H9 (cell line): Measurements from ENCODE around the gene SLC15A5. TPM values are rescaled to one million over a fixed set of nuclear protein-coding genes. Genes with fewer than 3 reads are reported as not detected.

Source experiments
- DNase-seq: peaks from one replicate; pipeline ENCODE4 v3.0.0-alpha.2; 2017
- H2AFZ ChIP-seq: one replicate; pipeline ENCODE4 v1.6.1; 2013; ENCODE audit warnings: mild to moderate bottlenecking, low read length, control low read depth, moderate library complexity
- H2AK5ac ChIP-seq: 2 replicates; pipeline ENCODE4 v1.6.1; 2013; ENCODE audit warnings: low read length, control low read depth, mixed read lengths; ENCODE audit not compliant: insufficient read length
- H2BK120ac ChIP-seq: one replicate; pipeline ENCODE4 v1.6.1; 2013; ENCODE audit warnings: low read depth, mild to moderate bottlenecking, low read length, control low read depth, inconsistent platforms; ENCODE audit not compliant: poor library complexity, severe bottlenecking
- H2BK12ac ChIP-seq: 2 replicates; pipeline ENCODE4 v1.6.1; 2013; ENCODE audit warnings: low read length, control low read depth, mixed read lengths, low read depth; ENCODE audit not compliant: insufficient read length
- H2BK15ac ChIP-seq: 2 replicates; pipeline ENCODE4 v1.6.1; 2013; ENCODE audit warnings: low read depth, low read length, control low read depth
- H2BK20ac ChIP-seq: one replicate; pipeline ENCODE4 v1.6.1; 2013; ENCODE audit warnings: low read depth, mild to moderate bottlenecking, low read length, control low read depth, inconsistent platforms; ENCODE audit not compliant: poor library complexity, severe bottlenecking
- H2BK5ac ChIP-seq: 2 replicates; pipeline ENCODE4 v1.6.1; 2013; ENCODE audit warnings: low read length, control low read depth, mixed read lengths; ENCODE audit not compliant: insufficient read length
- H3K14ac ChIP-seq: 2 replicates; pipeline ENCODE4 v1.6.1; 2013; ENCODE audit warnings: low read length, control low read depth; ENCODE audit not compliant: insufficient read depth
- H3K18ac ChIP-seq: 2 replicates; pipeline ENCODE4 v1.6.1; 2013; ENCODE audit warnings: low read depth, mild to moderate bottlenecking, mixed read lengths, low read length, control low read depth; ENCODE audit not compliant: insufficient read length
- H3K23ac ChIP-seq: 2 replicates; pipeline ENCODE4 v1.6.1; 2013; ENCODE audit warnings: low read length, control low read depth, mixed read lengths, low read depth; ENCODE audit not compliant: insufficient read length
- H3K23me2 ChIP-seq: 2 replicates; pipeline ENCODE4 v1.6.1; 2013; ENCODE audit warnings: low read depth, mild to moderate bottlenecking, mixed read lengths, low read length, control low read depth; ENCODE audit not compliant: insufficient read length, poor library complexity, severe bottlenecking
- H3K27ac ChIP-seq: 2 replicates; pipeline ENCODE4 v1.5.1; 2013; ENCODE audit warnings: low read length, control low read depth, mixed read lengths, low read depth; ENCODE audit not compliant: insufficient read length
- H3K27me3 ChIP-seq: 2 replicates; pipeline ENCODE4 v1.6.1; 2013; ENCODE audit warnings: low read length, control low read depth, inconsistent platforms; ENCODE audit not compliant: insufficient read depth
- H3K4ac ChIP-seq: 2 replicates; pipeline ENCODE4 v1.6.1; 2013; ENCODE audit warnings: low read depth, mild to moderate bottlenecking, control low read depth, inconsistent platforms, low read length, moderate library complexity
- H3K4me1 ChIP-seq: 2 replicates; pipeline ENCODE4 v1.6.1; 2013; ENCODE audit warnings: low read length, control low read depth, inconsistent platforms; ENCODE audit not compliant: insufficient read depth
- H3K4me2 ChIP-seq: 2 replicates; pipeline ENCODE4 v1.6.1; 2013; ENCODE audit warnings: low read length, control low read depth, mixed read lengths; ENCODE audit not compliant: insufficient read length, insufficient read depth
- H3K56ac ChIP-seq: 2 replicates; pipeline ENCODE4 v1.6.1; 2013; ENCODE audit warnings: low read depth, mild to moderate bottlenecking, mixed read lengths, low read length, control low read depth; ENCODE audit not compliant: insufficient read length
- H3K79me1 ChIP-seq: 2 replicates; pipeline ENCODE4 v1.6.1; 2013; ENCODE audit warnings: low read depth, mild to moderate bottlenecking, moderate library complexity, low read length, control low read depth, inconsistent platforms; ENCODE audit not compliant: insufficient read depth, poor library complexity, severe bottlenecking
- H3K79me2 ChIP-seq: 2 replicates; pipeline ENCODE4 v1.6.1; 2013; ENCODE audit warnings: low read length, control low read depth, inconsistent platforms; ENCODE audit not compliant: insufficient read depth
- H3K9ac ChIP-seq: 2 replicates; pipeline ENCODE4 v1.6.1; 2013; ENCODE audit warnings: low read length, control low read depth, mixed read lengths; ENCODE audit not compliant: insufficient read length; ENCODE audit errors: extremely low read depth
- H3K9me3 ChIP-seq: one replicate; pipeline ENCODE4 v1.6.1; 2013; ENCODE audit warnings: low read depth, low read length, inconsistent platforms; ENCODE audit not compliant: control insufficient read depth
- H3T11ph ChIP-seq: one replicate; pipeline ENCODE4 v1.6.1; 2013; ENCODE audit warnings: mild to moderate bottlenecking, low read length, control low read depth, inconsistent platforms
- H4K20me1 ChIP-seq: one replicate; pipeline ENCODE4 v1.6.1; 2013; ENCODE audit not compliant: control insufficient read depth, insufficient read length, insufficient read depth
- H4K5ac ChIP-seq: 2 replicates; pipeline ENCODE4 v1.6.1; 2013; ENCODE audit warnings: low read depth, mild to moderate bottlenecking, mixed read lengths, low read length, control low read depth; ENCODE audit not compliant: insufficient read length
- H4K8ac ChIP-seq: replicated peaks from 2 replicates; pipeline ENCODE4 v1.6.1; 2013; ENCODE audit warnings: low read length, control low read depth, mixed read lengths, low read depth; ENCODE audit not compliant: insufficient read length
- H4K91ac ChIP-seq: 2 replicates; pipeline ENCODE4 v1.6.1; 2013; ENCODE audit warnings: low read depth, mild to moderate bottlenecking, moderate library complexity, mixed read lengths, low read length, control low read depth; ENCODE audit not compliant: insufficient read length
- H3K27ac Mint-ChIP-seq, 3 experiments: 2 replicates in 2 of 3; 3 replicates in 1 of 3; pipeline ENCODE4 v1.8.0; 2020 to 2021; ENCODE audit warnings: mixed read lengths in 3 of 3, mild to moderate bottlenecking in 1 of 3, moderate library complexity in 1 of 3
- H3K27me3 Mint-ChIP-seq: 2 replicates; pipeline ENCODE4 v1.8.0; 2021; ENCODE audit warnings: low read depth, mild to moderate bottlenecking, moderate library complexity, mixed read lengths
- H3K36me3 Mint-ChIP-seq, 3 experiments: 2 replicates in 2 of 3; 3 replicates in 1 of 3; pipeline ENCODE4 v1.8.0; 2020 to 2021; ENCODE audit warnings: low read depth in 3 of 3, mixed read lengths in 3 of 3; ENCODE audit not compliant: insufficient read depth in 1 of 3
- H3K4me1 Mint-ChIP-seq, 2 experiments: 2 replicates each; pipeline ENCODE4 v1.8.0; 2020; ENCODE audit warnings: mixed read lengths in 2 of 2
- H3K4me3 Mint-ChIP-seq, 2 experiments: 2 replicates in 1 of 2; 3 replicates in 1 of 2; pipeline ENCODE4 v1.8.0; 2020 to 2021; ENCODE audit warnings: mild to moderate bottlenecking in 2 of 2, mixed read lengths in 2 of 2, moderate library complexity in 1 of 2
- H3K9me3 Mint-ChIP-seq, 2 experiments: 2 replicates in 1 of 2; 3 replicates in 1 of 2; pipeline ENCODE4 v1.8.0; 2020; ENCODE audit warnings: mild to moderate bottlenecking in 2 of 2, mixed read lengths in 2 of 2, moderate library complexity in 1 of 2
- CTCF ChIP-seq: fragments of 200-600 bp; sonication (generic); conservative IDR thresholded peaks from 3 replicates; pipeline ENCODE4 v1.8.0; 2021; ENCODE audit warnings: antibody characterized with exemption, mild to moderate bottlenecking
- WGBS: extraction: QIAGEN DNeasy Blood & Tissue Kit; methylation state at CpG from one replicate; pipeline ENCODE4 v1.1.7; 2013; ENCODE audit warnings: missing lambda C conversion rate, low lambda C conversion rate, mixed read lengths; ENCODE audit not compliant: insufficient read length; ENCODE audit errors: extremely low coverage; 5-methylcytosine and 5-hydroxymethylcytosine counted together
- total RNA-seq: library from RNA; stranded (reverse); gene quantifications from 2 replicates; pipeline ENCODE4 v1.2.1, GENCODE V29; 2021

The SLC15A5 gene
- total RNA-seq, 1 experiment from 2014 or later, result not detected

GRCh38 chr12:16155938-16156337 is 121.5 kb downstream of the SLC15A5 start:
- no peak overlapping the region for H2BK5ac ChIP-seq
- H3T11ph ChIP-seq, result no peak overlapping the region
- no peak overlapping the region for H3K9ac ChIP-seq
- Mint-ChIP-seq H3K9me3 (no peaks in the 10 kb centered on the region), H3K27me3 (no peaks in the 10 kb centered on the region), H3K27ac (no peak overlapping the region), H3K4me1 (peaks cover 0 to 6% of the 10 kb centered on the region in 2 experiments; a peak in 3 of 4 replicates), H3K4me3 (no peak overlapping the region), H3K36me3 (no peaks in the 10 kb centered on the region)
- H3K79me2 ChIP-seq, result no peaks in the 10 kb centered on the region
- no peaks in the 10 kb centered on the region for H3K9me3 ChIP-seq
- H2BK15ac ChIP-seq, result no peak overlapping the region
- no peak overlapping the region for H2BK12ac ChIP-seq
- no peaks in the 10 kb centered on the region for H4K20me1 ChIP-seq
- no peak overlapping the region for H3K56ac ChIP-seq
- H4K91ac ChIP-seq, result no peak overlapping the region
- no peak overlapping the region for H3K23ac ChIP-seq
- H3K79me1 ChIP-seq, result no peaks in the 10 kb centered on the region
- no peak overlapping the region for H4K8ac ChIP-seq
- no peak overlapping the region for H3K18ac ChIP-seq
- H4K5ac ChIP-seq, result no peak overlapping the region
- H2AK5ac ChIP-seq, result no peak overlapping the region
- H3K27me3 ChIP-seq, result no peaks in the 10 kb centered on the region
- H3K27ac ChIP-seq, result no peak overlapping the region
- DNase-seq, result no peak
- no peaks in the 10 kb centered on the region for H3K4me1 ChIP-seq
- no peak overlapping the region for H3K4ac ChIP-seq
- H2BK120ac ChIP-seq, result no peak overlapping the region
- no peaks in the 10 kb centered on the region for H3K23me2 ChIP-seq
- no peak overlapping the region for H3K4me2 ChIP-seq
- H2BK20ac ChIP-seq, result no peak overlapping the region
- WGBS, result no CpG with 5 or more reads among the region's 1 CpG
- H3K14ac ChIP-seq, result no peak overlapping the region
- no peak overlapping the region for H2AFZ ChIP-seq
- no peak for TF ChIP-seq CTCF
